Esophagus (tissue), 2 donors: ENCODE measurements around the gene LRP6. TPM values are rescaled to one million over a fixed set of nuclear protein-coding genes. Genes with fewer than 3 reads are reported as not detected.

Experiments
- H3K27ac ChIP-seq, 2 donors: one replicate each; pipeline ENCODE4 v1.5.1; 2013; ENCODE audit warnings: low read depth in 2 of 2, mild to moderate bottlenecking in 2 of 2, inconsistent platforms in 1 of 2, low read length in 1 of 2, moderate library complexity in 1 of 2
- H3K27me3 ChIP-seq, 2 donors: one replicate each; pipeline ENCODE4 v1.6.1; 2013; ENCODE audit warnings: low read length in 2 of 2, control low read depth in 1 of 2, mild to moderate bottlenecking in 1 of 2; ENCODE audit not compliant: insufficient read depth in 2 of 2, control insufficient read depth in 1 of 2
- H3K36me3 ChIP-seq, 2 donors: one replicate each; pipeline ENCODE4 v1.6.1; 2013; ENCODE audit warnings: low read length in 1 of 2; ENCODE audit not compliant: control insufficient read depth in 2 of 2, insufficient read depth in 2 of 2
- H3K4me1 ChIP-seq, 2 donors: one replicate each; pipeline ENCODE4 v1.6.1; 2013; ENCODE audit warnings: low read length in 1 of 2; ENCODE audit not compliant: control insufficient read depth in 2 of 2, insufficient read depth in 2 of 2
- H3K4me3 ChIP-seq, 2 donors: one replicate each; pipeline ENCODE4 v1.5.1; 2013; ENCODE audit warnings: low read length in 2 of 2, mild to moderate bottlenecking in 2 of 2, low read depth in 1 of 2, moderate library complexity in 1 of 2
- H3K9me3 ChIP-seq, 2 donors: one replicate each; pipeline ENCODE4 v1.6.1; 2013; ENCODE audit warnings: mild to moderate bottlenecking in 2 of 2, low read depth in 1 of 2, low read length in 1 of 2, moderate library complexity in 1 of 2; ENCODE audit not compliant: control insufficient read depth in 2 of 2, insufficient read depth in 1 of 2
- WGBS, 2 donors: extraction: QIAGEN DNeasy Blood & Tissue Kit; methylation state at CpG; one replicate each; pipeline ENCODE4 v1.1.7; 2013; 5-methylcytosine and 5-hydroxymethylcytosine counted together
- polyA plus RNA-seq, 2 donors: library from polyadenylated mRNA; stranded (reverse); fragments of 200-250 nt; gene quantifications; one replicate each; pipeline ENCODE4 v1.2.3, GENCODE V29; 2013
- donor health status: healthy with polysubstance abuse.
- donor health status: Bipolar disorder and iron deficiency.

The LRP6 gene
- polyA plus RNA-seq, 2 donors = 2.5 TPM

GRCh38 chr12:12240662-12241340, 26.0 kb downstream of the LRP6 start:
- Histone ChIP-seq H3K9me3 (no peaks in the 10 kb centered on the region), H3K27ac (no peak overlapping the region), H3K4me1 (no peaks in the 10 kb centered on the region), H3K36me3 (no peaks in the 10 kb centered on the region), H3K27me3 (no peaks in the 10 kb centered on the region), H3K4me3 (no peak overlapping the region)
- WGBS, 2 donors = 65 to 74% methylated on average over 5 of the region's 5 CpGs

DNA sequence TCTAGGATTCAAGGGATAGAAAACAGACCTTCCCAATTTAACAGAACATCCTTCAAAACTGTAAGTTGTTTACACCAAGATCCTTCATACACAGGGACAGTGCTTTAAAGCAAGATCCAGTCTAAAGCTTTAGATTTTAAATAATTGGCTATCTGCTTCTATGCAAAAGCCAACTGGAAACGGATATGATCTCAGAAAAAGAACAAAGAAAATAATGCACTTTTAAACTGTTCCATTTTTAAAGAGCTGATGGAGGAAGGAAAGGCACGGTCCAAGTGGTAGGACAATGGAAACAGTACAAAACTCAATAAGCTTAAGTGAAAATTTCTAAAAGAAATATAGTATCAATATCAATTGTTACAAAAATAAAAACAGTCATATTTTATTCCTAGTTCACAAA, 27.7 kb downstream of the LRP6 start:
- Histone ChIP-seq H3K27ac (no peak overlapping the region), H3K36me3 (no peaks in the 10 kb centered on the region), H3K9me3 (no peaks in the 10 kb centered on the region), H3K27me3 (no peaks in the 10 kb centered on the region), H3K4me1 (no peaks in the 10 kb centered on the region), H3K4me3 (no peak overlapping the region)
- WGBS, 2 donors = 45 to 68% methylated on average over 2 of the region's 2 CpGs

- 86 to 90% methylated on average over 4 of the region's 4 CpGs for WGBS, 2 donors
- H3K27ac ChIP-seq = no peak overlapping the region
Observed at GRCh38 chr12:12238605-12239004, 28.2 kb downstream of the LRP6 start.

GRCh38 chr12:12236896-12237295, 29.9 kb downstream of the LRP6 start:
- H3K27ac ChIP-seq = no peak overlapping the region
- no peaks in the 10 kb centered on the region for H3K4me1 ChIP-seq
- no peaks in the 10 kb centered on the region for H3K9me3 ChIP-seq
- H3K27me3 ChIP-seq = no peaks in the 10 kb centered on the region
- H3K4me3 ChIP-seq = no peak overlapping the region
- H3K36me3 ChIP-seq = no peaks in the 10 kb centered on the region

More at GRCh38 chr12:12238605-12239004, 28.2 kb downstream of the LRP6 start:
- H3K4me3 ChIP-seq = no peak overlapping the region
- no peaks in the 10 kb centered on the region for H3K4me1 ChIP-seq
- no peaks in the 10 kb centered on the region for H3K36me3 ChIP-seq
- H3K9me3 ChIP-seq = no peaks in the 10 kb centered on the region
- H3K27me3 ChIP-seq = no peaks in the 10 kb centered on the region

DNA sequence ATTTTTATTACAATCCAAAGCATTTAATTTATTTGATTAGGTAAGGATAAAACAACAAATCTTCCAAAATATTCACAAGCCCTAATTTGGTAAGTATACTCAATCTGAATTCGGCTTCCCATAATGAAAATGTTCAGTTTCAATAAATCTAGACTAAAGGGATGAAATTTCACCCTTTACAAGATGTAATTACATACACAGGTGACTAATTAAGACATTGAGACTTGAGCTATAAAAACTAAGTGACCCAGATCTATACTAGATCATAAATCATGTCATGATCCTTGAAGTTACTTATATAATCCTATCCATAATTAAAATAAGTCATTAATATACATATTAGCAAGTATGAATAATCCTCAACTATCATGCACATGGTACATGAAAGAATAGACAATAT, 36.6 kb downstream of the LRP6 start:
- H3K9me3 ChIP-seq = no peaks in the 10 kb centered on the region
- no peaks in the 10 kb centered on the region for H3K36me3 ChIP-seq
- H3K4me3 ChIP-seq = no peak overlapping the region
- no peaks in the 10 kb centered on the region for H3K27me3 ChIP-seq
- no peak overlapping the region for H3K27ac ChIP-seq
- WGBS, 2 donors = 76 to 82% methylated on average over 1 of the region's 1 CpG
- no peaks in the 10 kb centered on the region for H3K4me1 ChIP-seq

DNA sequence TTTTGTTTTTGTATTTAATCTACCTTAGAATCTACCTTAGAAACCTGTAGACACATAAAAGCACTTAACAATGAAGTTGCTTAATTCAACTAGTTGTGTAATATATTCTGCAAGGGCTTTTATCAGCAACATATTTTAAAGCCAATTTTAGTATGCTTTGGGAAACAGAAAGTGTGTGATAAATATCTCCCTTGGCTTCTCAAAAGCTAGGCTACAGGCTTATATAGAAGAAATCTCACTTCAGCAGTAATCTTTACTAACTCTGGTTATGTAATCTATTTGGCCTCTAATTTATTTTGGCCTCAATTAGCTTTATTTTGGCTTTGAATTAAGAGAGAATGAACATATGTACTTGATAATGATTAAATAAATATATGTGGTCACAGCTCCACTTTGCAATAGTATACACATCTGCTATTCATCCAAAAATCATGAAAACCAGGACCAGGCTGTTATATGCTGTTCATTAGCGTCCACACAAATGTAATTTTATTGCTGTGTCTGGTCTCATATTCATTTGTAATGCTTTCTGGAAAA, 37.2 kb downstream of the LRP6 start:
- Histone ChIP-seq H3K4me3 (no peak overlapping the region), H3K9me3 (no peaks in the 10 kb centered on the region), H3K36me3 (no peaks in the 10 kb centered on the region), H3K27ac (no peak overlapping the region), H3K4me1 (no peaks in the 10 kb centered on the region), H3K27me3 (no peaks in the 10 kb centered on the region)
- WGBS, 2 donors = 76 to 83% methylated on average over 1 of the region's 1 CpG

DNA sequence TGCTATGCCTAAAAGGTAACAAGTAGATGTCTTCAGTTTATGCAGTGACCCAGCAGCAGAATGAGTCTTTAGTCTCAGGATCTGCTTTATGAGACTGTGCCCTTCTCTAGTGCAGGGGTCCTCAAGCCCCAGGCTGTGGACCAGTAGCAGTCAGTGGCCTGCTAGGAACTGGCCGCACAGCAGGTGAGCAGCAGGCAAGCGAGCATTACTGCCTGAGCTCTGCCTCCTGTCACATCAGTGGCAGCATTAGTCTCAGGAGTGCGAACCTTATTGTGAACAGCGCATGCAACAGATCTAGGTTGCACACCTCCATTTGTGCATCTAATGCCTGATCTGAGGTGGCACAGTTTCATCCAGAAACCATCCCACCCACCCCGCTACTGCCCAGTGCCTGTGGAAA, 38.4 kb downstream of the LRP6 start:
- no peaks in the 10 kb centered on the region for H3K27me3 ChIP-seq
- H3K27ac ChIP-seq = no peak overlapping the region
- H3K4me3 ChIP-seq = no peak overlapping the region
- 96 to 97% methylated on average over 5 of the region's 5 CpGs for WGBS, 2 donors
- no peaks in the 10 kb centered on the region for H3K9me3 ChIP-seq
- no peaks in the 10 kb centered on the region for H3K4me1 ChIP-seq
- no peaks in the 10 kb centered on the region for H3K36me3 ChIP-seq

DNA sequence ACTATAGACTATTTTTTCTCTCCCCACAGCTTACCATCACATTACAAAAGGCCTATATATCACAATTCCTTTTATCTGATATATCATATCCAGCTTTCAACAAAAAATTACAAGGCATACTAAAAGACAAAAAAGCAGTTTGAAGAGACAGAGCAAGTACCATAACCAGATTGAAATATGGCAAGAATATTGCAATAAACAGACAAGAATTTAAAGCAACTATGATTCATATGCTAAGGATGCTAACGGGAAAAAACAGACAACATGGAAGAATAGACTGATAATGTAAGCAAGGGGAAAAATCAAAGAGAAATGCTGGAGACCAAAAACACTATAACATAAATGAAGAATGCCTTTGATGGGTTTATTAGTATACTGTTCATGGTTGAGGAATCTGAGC, 40.7 kb downstream of the LRP6 start:
- no peaks in the 10 kb centered on the region for H3K27me3 ChIP-seq
- H3K4me1 ChIP-seq = no peaks in the 10 kb centered on the region
- no peak overlapping the region for H3K4me3 ChIP-seq
- no peaks in the 10 kb centered on the region for H3K9me3 ChIP-seq
- WGBS, 2 donors = 91 to 99% methylated on average over 1 of the region's 1 CpG
- no peaks in the 10 kb centered on the region for H3K36me3 ChIP-seq
- no peak overlapping the region for H3K27ac ChIP-seq

DNA sequence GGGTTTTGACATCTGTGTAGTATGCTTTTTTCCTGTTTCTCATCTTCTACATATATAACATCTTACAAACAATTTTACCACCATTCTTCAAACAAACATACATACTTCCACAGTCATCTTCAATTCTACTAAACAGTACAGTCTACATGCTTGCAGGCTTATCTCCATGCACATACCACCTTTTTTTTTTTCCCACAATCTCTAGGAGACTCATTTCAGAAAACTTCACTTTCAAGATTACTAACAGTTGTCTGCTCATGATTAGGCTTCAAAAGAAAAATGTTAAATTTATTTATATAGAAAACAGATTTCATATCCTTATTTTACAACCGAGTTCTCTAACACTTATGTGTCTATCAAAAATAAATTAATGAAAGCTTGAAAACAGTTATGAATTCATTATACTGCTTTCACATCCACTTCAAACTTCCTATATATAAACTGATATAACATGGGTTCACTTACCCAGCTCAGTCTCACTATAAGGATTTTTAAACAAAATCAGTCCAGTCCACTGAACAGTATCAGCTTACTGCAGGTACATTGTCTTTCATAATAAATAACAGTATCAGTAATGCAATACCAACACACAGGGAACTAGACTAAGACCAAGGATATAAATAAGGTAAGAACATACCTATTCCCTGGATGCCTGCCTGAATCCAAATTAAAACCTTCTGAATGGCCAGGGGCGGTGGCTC, 42.5 kb downstream of the LRP6 start:
- Histone ChIP-seq H3K27ac (no peak overlapping the region), H3K9me3 (no peaks in the 10 kb centered on the region), H3K4me1 (no peaks in the 10 kb centered on the region), H3K4me3 (no peak overlapping the region), H3K36me3 (no peaks in the 10 kb centered on the region), H3K27me3 (no peaks in the 10 kb centered on the region)
- WGBS, 2 donors = 78 to 83% methylated on average over 2 of the region's 2 CpGs

DNA sequence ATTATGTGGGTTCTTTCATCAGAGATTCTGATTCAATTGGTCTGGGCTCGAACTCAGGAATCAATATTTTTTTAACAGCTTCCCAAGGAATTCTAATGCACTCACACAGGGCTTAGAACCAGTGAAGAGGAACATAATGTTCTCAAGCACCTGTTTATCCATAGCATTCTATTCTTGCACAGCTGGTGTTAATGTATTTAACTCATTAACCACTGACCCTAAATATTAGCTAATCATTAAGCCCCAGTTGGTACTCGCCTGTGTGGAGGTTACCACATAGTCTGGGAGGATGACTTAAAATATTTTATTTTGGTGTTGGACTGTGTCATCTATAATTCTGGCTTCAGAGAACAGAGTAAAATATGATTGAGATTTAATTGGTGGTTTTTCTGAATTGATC, 45.3 kb downstream of the LRP6 start:
- no peak overlapping the region for H3K4me3 ChIP-seq
- 66 to 84% methylated on average over 2 of the region's 2 CpGs for WGBS, 2 donors
- H3K36me3 ChIP-seq = no peaks in the 10 kb centered on the region
- no peaks in the 10 kb centered on the region for H3K4me1 ChIP-seq
- H3K27me3 ChIP-seq = no peaks in the 10 kb centered on the region
- H3K9me3 ChIP-seq = no peaks in the 10 kb centered on the region
- H3K27ac ChIP-seq = no peak overlapping the region
